GM12865 (cell line): Measurements from ENCODE around the gene ACOXL.

ENCODE experiments used
- DNase-seq: peaks from one replicate; pipeline ENCODE4 v3.0.0; 2010; ENCODE audit warnings: low read depth
- H3K4me3 ChIP-seq: 2 replicates; pipeline ENCODE4 v1.5.1; 2011; ENCODE audit warnings: mild to moderate bottlenecking, low read depth, low read length, control low read depth
- TF ChIP-seq, protein P1 (sequence below): IDR thresholded peaks from 2 replicates; pipeline ENCODE4 v1.5.1; 2011; ENCODE audit warnings: low read length, control low read depth, low read depth, inconsistent platforms; ENCODE audit not compliant: insufficient read depth; ENCODE audit errors: missing control alignments

ACOXL gene

DNA sequence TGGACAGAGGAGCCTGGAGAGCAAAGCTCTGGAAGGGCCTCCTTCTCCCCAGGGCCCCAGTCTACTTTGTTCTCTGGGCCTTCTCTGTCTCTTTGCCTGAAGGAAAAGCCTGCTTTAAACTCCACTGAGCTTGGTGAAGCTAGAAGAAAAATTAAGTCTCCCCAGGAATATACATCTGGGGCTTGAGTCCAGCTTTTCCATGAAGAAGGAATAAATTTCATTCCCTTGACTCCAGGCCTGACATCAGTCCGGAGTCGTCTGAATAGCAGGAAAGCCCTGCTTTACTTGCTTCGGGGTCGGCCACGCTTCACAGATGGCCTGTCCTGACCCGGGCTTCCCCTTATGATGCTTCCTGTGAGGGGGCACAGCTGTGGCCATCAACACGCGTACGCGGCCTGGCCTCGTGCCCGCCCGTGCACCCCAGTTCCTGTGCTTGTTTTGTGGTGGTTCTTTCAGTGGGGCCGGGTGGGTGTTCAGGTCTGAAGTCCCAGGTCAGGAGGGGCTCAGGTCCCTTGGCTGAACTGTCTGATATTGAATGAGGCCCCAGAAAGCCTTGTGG is 73.6 kb downstream of the ACOXL start:
- peak overlapping the region; percentile 52 for H3K4me3 ChIP-seq
- DNase-seq = peak; percentile 73
- TF ChIP-seq, protein P1, sequence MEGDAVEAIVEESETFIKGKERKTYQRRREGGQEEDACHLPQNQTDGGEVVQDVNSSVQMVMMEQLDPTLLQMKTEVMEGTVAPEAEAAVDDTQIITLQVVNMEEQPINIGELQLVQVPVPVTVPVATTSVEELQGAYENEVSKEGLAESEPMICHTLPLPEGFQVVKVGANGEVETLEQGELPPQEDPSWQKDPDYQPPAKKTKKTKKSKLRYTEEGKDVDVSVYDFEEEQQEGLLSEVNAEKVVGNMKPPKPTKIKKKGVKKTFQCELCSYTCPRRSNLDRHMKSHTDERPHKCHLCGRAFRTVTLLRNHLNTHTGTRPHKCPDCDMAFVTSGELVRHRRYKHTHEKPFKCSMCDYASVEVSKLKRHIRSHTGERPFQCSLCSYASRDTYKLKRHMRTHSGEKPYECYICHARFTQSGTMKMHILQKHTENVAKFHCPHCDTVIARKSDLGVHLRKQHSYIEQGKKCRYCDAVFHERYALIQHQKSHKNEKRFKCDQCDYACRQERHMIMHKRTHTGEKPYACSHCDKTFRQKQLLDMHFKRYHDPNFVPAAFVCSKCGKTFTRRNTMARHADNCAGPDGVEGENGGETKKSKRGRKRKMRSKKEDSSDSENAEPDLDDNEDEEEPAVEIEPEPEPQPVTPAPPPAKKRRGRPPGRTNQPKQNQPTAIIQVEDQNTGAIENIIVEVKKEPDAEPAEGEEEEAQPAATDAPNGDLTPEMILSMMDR = no peak

DNA sequence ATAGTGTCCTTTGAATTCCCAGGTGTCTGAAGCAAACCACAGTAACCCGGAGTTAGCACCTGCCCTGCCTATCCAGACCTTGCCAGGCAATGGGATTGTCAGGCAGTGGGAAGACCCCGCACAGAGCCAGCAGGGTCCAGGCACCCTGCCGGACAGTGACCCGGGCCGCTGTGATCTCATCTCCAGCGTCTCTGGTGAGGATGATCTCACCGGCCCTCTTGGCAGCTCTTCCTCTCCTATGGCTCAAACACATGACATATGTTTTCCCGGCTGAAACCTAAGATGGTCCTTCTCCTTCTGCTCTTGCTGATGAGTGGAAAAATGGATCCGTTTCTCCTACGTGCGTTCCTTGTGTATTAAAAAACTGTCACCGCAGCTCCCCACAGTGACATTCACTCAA is 75.1 kb downstream of the ACOXL start:
- H3K4me3 ChIP-seq = no peak overlapping the region

DNA sequence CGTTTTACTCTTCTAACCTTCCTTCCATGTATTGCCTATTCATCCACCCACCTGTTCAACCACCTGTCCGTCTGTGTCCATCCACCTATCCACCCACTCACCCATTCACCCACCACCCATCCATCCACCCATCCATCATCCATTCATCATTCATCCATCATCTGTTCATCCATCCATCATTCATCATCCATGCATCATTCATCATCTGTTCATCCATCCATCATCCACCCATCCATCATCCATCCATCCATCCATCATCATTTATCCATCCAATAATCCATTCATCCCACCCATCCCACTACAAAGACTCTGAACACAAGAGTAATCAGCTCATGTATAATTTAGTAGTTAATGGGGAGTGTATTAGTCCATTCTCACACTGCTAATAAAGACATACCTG is 78.0 kb downstream of the ACOXL start:
- TF ChIP-seq, protein P1 = no peak
- H3K4me3 ChIP-seq = no peak overlapping the region
- no peak for DNase-seq

More for the DNA sequence above, 75.1 kb downstream of the ACOXL start:
- TF ChIP-seq, protein P1 = no peak
- no peak for DNase-seq

DNA sequence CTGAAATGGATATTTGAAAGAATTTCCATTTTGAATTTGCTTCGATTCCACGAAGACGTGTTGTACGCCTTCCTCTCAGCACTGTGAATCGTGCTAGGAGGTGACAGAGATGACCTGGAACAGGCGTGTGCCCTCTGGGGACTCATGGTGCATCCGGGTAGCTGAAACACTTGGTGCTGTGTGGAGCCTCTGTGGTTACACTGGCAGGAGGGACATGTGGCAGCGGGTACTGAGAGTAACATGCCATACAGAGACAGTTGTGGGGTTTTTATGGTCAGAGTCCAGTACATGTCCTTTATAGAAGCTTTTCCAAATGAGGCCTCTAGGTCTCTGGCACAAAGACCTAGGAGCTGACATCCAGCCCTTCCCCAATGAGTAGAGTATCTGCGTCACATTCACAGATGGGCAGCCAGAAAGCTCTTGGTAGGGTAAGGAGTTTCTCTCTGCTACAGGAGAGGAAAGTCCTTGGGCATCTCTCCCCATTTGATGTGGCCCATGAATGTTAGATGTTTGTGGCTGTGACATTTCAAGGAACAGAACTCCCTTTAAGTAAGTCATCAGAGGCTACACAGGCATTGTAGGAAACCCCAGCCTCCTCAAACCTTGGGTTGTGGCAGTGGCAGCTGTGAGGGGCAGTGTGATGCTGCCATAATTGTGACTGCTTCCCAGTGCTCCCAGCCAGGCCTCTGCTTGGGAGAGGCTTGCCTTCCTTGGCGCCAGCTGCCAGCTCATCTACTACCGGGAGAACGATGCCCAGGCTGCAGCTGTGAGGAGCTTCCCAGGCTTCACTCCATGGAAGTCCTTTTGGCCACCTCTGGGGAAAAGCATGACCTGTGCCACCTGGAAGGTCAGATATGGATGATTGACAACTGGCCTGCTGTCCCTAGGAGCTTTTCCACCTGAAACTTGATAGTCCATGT is 80.6 kb downstream of the ACOXL start:
- no peak overlapping the region for H3K4me3 ChIP-seq
- TF ChIP-seq, protein P1 = no peak
- DNase-seq = no peak

DNA sequence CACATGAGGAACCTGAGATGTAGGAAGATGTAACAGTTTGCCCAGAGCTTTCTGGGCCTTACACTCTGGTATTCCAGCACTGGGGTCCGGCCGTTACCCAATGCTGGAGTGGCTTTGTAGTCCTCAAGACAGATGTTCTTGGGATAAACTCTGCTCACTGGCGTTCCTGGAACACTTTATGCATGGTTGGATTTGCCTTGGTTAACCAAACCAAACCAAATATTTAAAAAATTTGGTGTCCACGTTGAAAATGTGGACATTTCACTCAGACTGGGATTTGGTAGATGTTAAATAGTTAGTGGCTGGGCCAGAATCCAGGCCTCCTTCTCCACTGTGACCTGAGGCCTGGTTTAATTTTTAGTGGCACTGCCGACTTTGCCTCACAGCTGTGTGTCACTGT is 81.5 kb downstream of the ACOXL start:
- no peak overlapping the region for H3K4me3 ChIP-seq
- TF ChIP-seq, protein P1 = no peak
- DNase-seq = no peak

DNA sequence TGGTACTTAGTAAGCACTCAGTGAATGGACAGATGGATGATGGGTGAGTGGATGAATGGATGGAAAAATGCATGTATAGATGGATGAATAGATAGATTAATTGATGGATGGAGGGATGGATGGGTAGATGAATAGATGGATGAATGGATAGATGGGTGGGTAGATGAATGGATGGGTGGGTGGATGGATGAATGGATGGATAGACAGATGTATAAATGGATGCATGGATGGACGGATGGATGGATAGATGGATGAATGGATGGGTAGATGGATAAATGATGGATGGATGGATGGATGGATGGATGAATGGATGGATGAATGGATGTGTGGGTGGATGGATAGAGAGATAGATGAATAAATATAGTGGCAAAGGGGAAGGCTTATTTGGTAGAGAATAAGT is 83.6 kb downstream of the ACOXL start:
- no peak overlapping the region for H3K4me3 ChIP-seq
- no peak for DNase-seq
- TF ChIP-seq, protein P1 = no peak
